SK-N-SH treated with all-trans-retinoic acid at 6 μM for 48 hours (cell line): Measurements from ENCODE around the gene AKAP8L.

ENCODE experiments used
- BACH2 ChIP-seq: fragments of 250-450 bp; sonication (Bioruptor Pico); IDR thresholded peaks from 2 replicates; pipeline ENCODE4 v1.9.0; 2021; ENCODE audit warnings: mild to moderate bottlenecking, borderline replicate concordance
- TOX ChIP-seq: fragments of 250-450 bp; sonication (Bioruptor Pico); IDR thresholded peaks from 2 replicates; pipeline ENCODE4 v1.8.0; 2021; ENCODE audit warnings: mild to moderate bottlenecking, moderate library complexity, borderline replicate concordance
- ZNF70 ChIP-seq: fragments of 450-650 bp; formaldehyde crosslinking; IDR thresholded peaks from 2 replicates; pipeline ENCODE4 v1.5.0; 2020; ENCODE audit warnings: mild to moderate bottlenecking, moderate library complexity
- ZNF8 ChIP-seq: fragments of 450-650 bp; formaldehyde crosslinking; IDR thresholded peaks from 2 replicates; pipeline ENCODE4 v1.5.0; 2020; ENCODE audit warnings: mild to moderate bottlenecking, moderate library complexity
- TF ChIP-seq, protein P1 (sequence below): fragments of 250-450 bp; sonication (Bioruptor Pico); IDR thresholded peaks from 2 replicates; pipeline ENCODE4 v1.5.1; 2020; ENCODE audit warnings: low read depth, mild to moderate bottlenecking, moderate library complexity
- TF ChIP-seq, protein P2 (sequence below): fragments of 250-450 bp; sonication (Bioruptor Pico); IDR thresholded peaks from 2 replicates; pipeline ENCODE4 v1.5.1; 2021; ENCODE audit warnings: mild to moderate bottlenecking, moderate library complexity

DNA sequence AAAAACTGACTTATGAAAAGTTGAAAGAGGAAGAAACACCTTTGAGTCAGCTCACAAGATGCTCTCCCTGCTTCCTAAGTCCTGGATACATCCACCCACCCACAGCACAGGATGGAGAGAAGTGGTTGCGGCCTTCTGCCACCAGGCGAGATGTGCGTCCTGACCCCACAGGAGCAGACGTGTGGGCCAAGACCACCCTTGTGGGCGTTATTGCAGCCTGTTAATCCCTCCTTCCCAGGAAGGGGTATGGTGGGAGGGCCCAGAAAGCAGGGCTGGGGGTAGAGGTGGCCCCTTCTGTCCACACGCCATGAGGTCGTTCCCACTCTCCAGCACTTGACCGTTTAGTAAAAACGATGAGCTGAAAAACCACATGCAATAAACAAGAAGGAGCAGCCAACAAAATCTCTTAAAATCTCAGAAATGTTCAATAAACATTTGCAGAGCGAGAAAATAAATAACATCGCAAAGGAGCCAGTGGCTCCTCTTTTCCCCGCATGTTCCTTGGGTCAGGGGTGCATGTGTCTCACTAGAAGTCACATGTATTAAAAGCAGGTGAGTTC, 2.4 kb upstream of the AKAP8L start:
- TF ChIP-seq, protein P1, sequence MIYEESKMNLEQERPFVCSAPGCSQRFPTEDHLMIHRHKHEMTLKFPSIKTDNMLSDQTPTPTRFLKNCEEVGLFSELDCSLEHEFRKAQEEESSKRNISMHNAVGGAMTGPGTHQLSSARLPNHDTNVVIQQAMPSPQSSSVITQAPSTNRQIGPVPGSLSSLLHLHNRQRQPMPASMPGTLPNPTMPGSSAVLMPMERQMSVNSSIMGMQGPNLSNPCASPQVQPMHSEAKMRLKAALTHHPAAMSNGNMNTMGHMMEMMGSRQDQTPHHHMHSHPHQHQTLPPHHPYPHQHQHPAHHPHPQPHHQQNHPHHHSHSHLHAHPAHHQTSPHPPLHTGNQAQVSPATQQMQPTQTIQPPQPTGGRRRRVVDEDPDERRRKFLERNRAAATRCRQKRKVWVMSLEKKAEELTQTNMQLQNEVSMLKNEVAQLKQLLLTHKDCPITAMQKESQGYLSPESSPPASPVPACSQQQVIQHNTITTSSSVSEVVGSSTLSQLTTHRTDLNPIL (CRISPR knock-in tag), result no peak
- TF ChIP-seq BACH2 (no peak), TOX (CRISPR knock-in tag) (no peak), ZNF8 (CRISPR knock-in tag) (no peak), ZNF70 (CRISPR knock-in tag) (no peak)
- TF ChIP-seq, protein P2, sequence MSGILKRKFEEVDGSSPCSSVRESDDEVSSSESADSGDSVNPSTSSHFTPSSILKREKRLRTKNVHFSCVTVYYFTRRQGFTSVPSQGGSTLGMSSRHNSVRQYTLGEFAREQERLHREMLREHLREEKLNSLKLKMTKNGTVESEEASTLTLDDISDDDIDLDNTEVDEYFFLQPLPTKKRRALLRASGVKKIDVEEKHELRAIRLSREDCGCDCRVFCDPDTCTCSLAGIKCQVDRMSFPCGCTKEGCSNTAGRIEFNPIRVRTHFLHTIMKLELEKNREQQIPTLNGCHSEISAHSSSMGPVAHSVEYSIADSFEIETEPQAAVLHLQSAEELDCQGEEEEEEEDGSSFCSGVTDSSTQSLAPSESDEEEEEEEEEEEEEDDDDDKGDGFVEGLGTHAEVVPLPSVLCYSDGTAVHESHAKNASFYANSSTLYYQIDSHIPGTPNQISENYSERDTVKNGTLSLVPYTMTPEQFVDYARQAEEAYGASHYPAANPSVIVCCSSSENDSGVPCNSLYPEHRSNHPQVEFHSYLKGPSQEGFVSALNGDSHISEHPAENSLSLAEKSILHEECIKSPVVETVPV (CRISPR knock-in tag), result no peak
